ENCODE measurements around the gene ORAI3. TPM values are rescaled to one million over a fixed set of nuclear protein-coding genes. Genes with fewer than 3 reads are reported as not detected.

The ORAI3 gene
- total RNA-seq, 4 donors from 2014 or later: 50.7 to 58.4 (median 52.9) TPM

- WGBS, 2 donors: 8% methylated on average over 21 of the region's 21 CpGs
- peaks cover 0 to 23% (median 0%) of the 10 kb centered on the region in 3 donors for H3K36me3 ChIP-seq
- H3K4me3 ChIP-seq: peak overlapping the region; percentile 56 to 98 (median 78)
- H3K27me3 ChIP-seq: no peaks in the 10 kb centered on the region
- H3K4me1 ChIP-seq: peaks cover 0 to 54% (median 26%) of the 10 kb centered on the region in 4 donors
- DNase-seq (ENCODE audit: low spot score in 2 of 2): peak; percentile 87 to 88
- H3K27ac ChIP-seq: peak overlapping the region; percentile 89 to 97 (median 95)
- no peaks in the 10 kb centered on the region for H3K9me3 ChIP-seq
- TF ChIP-seq POLR2A (IDR thresholded peaks at IDR 0.05) (peak; percentile 75 to 77), CTCF (IDR thresholded peaks at IDR 0.05) (no peak), EP300 (IDR thresholded peaks at IDR 0.05) (peak in 1 of 2 donors; percentile 90)
These were observed 1.0 kb downstream of the ORAI3 start for GRCh38 chr16:30949650-30950515.

GRCh38 chr16:30950516-30951065 lies 1.7 kb downstream of the ORAI3 start:
- DNase-seq (ENCODE audit: low spot score in 2 of 2): no peak
- H3K9me3 ChIP-seq: no peaks in the 10 kb centered on the region
- peak overlapping the region; percentile 89 to 97 (median 95) for H3K27ac ChIP-seq
- H3K4me3 ChIP-seq: peak overlapping the region in 2 of 4 donors; percentile 17 to 78
- peaks cover 0 to 54% (median 26%) of the 10 kb centered on the region in 4 donors for H3K4me1 ChIP-seq
- WGBS, 2 donors: 69 to 71% methylated on average over 6 to 7 of the region's 8 CpGs
- peaks cover 0 to 16% (median 0%) of the 10 kb centered on the region in 3 donors for H3K36me3 ChIP-seq
- H3K27me3 ChIP-seq: no peaks in the 10 kb centered on the region
- TF ChIP-seq EP300 (IDR thresholded peaks at IDR 0.05) (no peak), CTCF (IDR thresholded peaks at IDR 0.05) (no peak), POLR2A (IDR thresholded peaks at IDR 0.05) (no peak)

- WGBS, 2 donors: 47 to 64% methylated on average over 1 of the region's 1 CpG
- Histone ChIP-seq H3K27me3 (no peaks in the 10 kb centered on the region), H3K9me3 (no peaks in the 10 kb centered on the region), H3K4me3 (no peak overlapping the region), H3K4me1 (peaks cover 0 to 54% (median 26%) of the 10 kb centered on the region in 4 donors), H3K36me3 (peaks cover 0 to 11% (median 0%) of the 10 kb centered on the region in 3 donors), H3K27ac (peak overlapping the region in 3 of 4 donors; percentile 13 to 97 (median 97))
- no peak for DNase-seq (ENCODE audit: low spot score in 2 of 2)
- TF ChIP-seq CTCF (IDR thresholded peaks at IDR 0.05) (no peak), POLR2A (IDR thresholded peaks at IDR 0.05) (no peak), EP300 (IDR thresholded peaks at IDR 0.05) (no peak)
These were observed 2.3 kb downstream of the ORAI3 start for GRCh38 chr16:30951193-30951592.

GRCh38 chr16:30951750-30952149 lies 2.9 kb downstream of the ORAI3 start:
- peaks cover 0 to 5% (median 0%) of the 10 kb centered on the region in 3 donors for H3K36me3 ChIP-seq
- 11 to 22% methylated on average over 3 of the region's 3 CpGs for WGBS, 2 donors
- peak; percentile 73 to 80 for DNase-seq (ENCODE audit: low spot score in 2 of 2)
- no peak overlapping the region for H3K4me3 ChIP-seq
- no peaks in the 10 kb centered on the region for H3K27me3 ChIP-seq
- peaks cover 0 to 59% (median 28%) of the 10 kb centered on the region in 4 donors for H3K4me1 ChIP-seq
- TF ChIP-seq CTCF (IDR thresholded peaks at IDR 0.05): no peak
- no peak for TF ChIP-seq POLR2A (IDR thresholded peaks at IDR 0.05)
- TF ChIP-seq EP300 (IDR thresholded peaks at IDR 0.05): peak in 1 of 2 donors; percentile 50
- H3K27ac ChIP-seq: peak overlapping the region in 3 of 4 donors; percentile 13 to 97 (median 97)
- H3K9me3 ChIP-seq: no peaks in the 10 kb centered on the region

- Histone ChIP-seq H3K9me3 (no peaks in the 10 kb centered on the region), H3K36me3 (no peaks in the 10 kb centered on the region), H3K27me3 (no peaks in the 10 kb centered on the region), H3K4me3 (no peak overlapping the region), H3K27ac (peak overlapping the region in 2 of 4 donors; percentile 2 to 55), H3K4me1 (peaks cover 0 to 56% (median 30%) of the 10 kb centered on the region in 4 donors)
- TF ChIP-seq EP300 (IDR thresholded peaks at IDR 0.05): no peak
- TF ChIP-seq CTCF (IDR thresholded peaks at IDR 0.05): no peak
- no peak for TF ChIP-seq POLR2A (IDR thresholded peaks at IDR 0.05)
- DNase-seq (ENCODE audit: low spot score in 2 of 2): no peak
- WGBS, 2 donors: 80 to 81% methylated on average over 9 of the region's 9 CpGs
These were observed 4.2 kb downstream of the ORAI3 start for GRCh38 chr16:30953111-30953510.
